ENCODE data around the gene DMRTB1. TPM values are rescaled to one million over a fixed set of nuclear protein-coding genes. Genes with fewer than 3 reads are reported as not detected.

The DMRTB1 gene
- total RNA-seq, 2 donors from 2014 or later, result not detected

- Mint-ChIP-seq H3K36me3 (ENCODE audit: low read depth) (no peaks in the 10 kb centered on the region), H3K4me3 (no peak overlapping the region)
Measured at GRCh38 chr1:53511323-53511932, 52.2 kb downstream of the DMRTB1 start.

DNA sequence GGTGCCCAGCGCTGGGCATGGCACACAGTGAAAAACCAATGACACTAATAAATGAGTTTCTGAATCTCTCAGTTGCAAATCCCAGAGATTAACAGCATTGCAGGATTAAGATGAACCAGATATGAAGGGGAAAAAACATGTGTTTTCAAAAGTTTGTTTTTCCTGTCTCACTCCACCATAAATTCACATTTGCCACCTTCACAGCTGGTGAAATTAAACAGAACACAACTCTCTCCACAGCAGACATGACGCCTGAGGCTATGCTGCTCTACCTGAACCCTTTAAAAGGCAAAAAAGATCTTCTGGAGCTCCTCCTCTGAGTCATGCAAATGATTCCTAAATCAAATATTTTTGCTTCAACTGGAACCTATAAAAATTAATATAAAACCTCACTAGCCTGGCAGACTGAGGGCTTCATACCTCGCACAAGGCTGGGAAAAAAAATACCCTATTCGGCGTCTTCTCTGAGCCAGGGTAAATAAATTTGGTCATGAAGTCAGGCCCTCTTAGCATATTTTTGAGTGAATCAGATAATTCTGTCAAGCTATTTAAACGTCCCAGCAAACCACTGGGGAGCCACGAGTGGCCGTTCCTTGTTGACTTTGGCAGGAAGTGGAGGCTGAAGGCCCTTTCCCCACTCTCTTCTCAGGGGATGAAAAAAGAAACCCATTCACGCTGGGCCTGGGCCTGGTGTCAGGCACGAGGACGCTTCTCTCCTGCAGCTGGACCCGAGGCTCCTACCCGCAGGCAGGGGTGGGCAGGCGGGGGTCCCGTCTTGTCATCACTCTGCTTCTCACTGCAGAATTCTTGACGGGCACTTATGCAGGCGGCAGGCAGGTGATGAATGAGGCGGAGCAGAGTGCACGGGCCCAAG, 53.0 kb downstream of the DMRTB1 start:
- Mint-ChIP-seq H3K4me3 (no peak overlapping the region), H3K9me3 (no peaks in the 10 kb centered on the region), H3K27me3 (peaks cover 4% of the 10 kb centered on the region), H3K4me1 (no peaks in the 10 kb centered on the region), H3K27ac (no peak overlapping the region), H3K36me3 (ENCODE audit: low read depth) (no peaks in the 10 kb centered on the region)
- no peak for ATAC-seq (replicated peaks)

More at GRCh38 chr1:53511323-53511932, 52.2 kb downstream of the DMRTB1 start:
- H3K27me3 Mint-ChIP-seq, result peaks cover 4% of the 10 kb centered on the region
- H3K9me3 Mint-ChIP-seq, result no peaks in the 10 kb centered on the region
- no peaks in the 10 kb centered on the region for H3K4me1 Mint-ChIP-seq
- no peak for ATAC-seq (replicated peaks)
- H3K27ac Mint-ChIP-seq, result no peak overlapping the region

GRCh38 chr1:53512807-53513755, 53.9 kb downstream of the DMRTB1 start:
- H3K4me1 Mint-ChIP-seq, result no peaks in the 10 kb centered on the region
- no peak overlapping the region for H3K4me3 Mint-ChIP-seq
- no peaks in the 10 kb centered on the region for H3K36me3 Mint-ChIP-seq (ENCODE audit: low read depth)
- no peaks in the 10 kb centered on the region for H3K9me3 Mint-ChIP-seq
- H3K27me3 Mint-ChIP-seq, result peaks cover 4% of the 10 kb centered on the region
- ATAC-seq (replicated peaks), result no peak
- H3K27ac Mint-ChIP-seq, result peak overlapping the region; percentile 31

DNA sequence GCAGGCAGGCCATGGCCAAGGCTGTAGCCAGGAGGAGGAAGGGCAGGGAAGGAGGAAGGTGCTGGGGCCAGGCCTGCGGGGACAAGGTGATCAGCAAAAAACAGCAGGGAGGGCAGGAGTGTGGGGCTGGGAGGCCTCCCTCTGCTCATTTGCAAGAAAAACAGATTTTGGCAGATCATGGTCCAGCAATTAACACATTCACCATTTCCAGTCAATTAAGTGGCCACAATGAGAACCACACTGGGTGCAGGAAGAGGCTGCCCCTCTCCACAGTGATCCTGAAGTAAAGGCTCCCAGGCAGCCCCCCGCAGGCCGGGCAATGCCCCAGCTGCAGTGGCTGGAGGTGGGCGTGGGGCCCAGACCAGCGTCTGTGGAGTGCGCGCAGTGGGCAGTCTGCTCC, 54.6 kb downstream of the DMRTB1 start:
- Mint-ChIP-seq H3K4me3 (no peak overlapping the region), H3K36me3 (ENCODE audit: low read depth) (no peaks in the 10 kb centered on the region), H3K27ac (no peak overlapping the region), H3K27me3 (peaks cover 4% of the 10 kb centered on the region), H3K4me1 (no peaks in the 10 kb centered on the region), H3K9me3 (no peaks in the 10 kb centered on the region)
- ATAC-seq (replicated peaks), result no peak

DNA sequence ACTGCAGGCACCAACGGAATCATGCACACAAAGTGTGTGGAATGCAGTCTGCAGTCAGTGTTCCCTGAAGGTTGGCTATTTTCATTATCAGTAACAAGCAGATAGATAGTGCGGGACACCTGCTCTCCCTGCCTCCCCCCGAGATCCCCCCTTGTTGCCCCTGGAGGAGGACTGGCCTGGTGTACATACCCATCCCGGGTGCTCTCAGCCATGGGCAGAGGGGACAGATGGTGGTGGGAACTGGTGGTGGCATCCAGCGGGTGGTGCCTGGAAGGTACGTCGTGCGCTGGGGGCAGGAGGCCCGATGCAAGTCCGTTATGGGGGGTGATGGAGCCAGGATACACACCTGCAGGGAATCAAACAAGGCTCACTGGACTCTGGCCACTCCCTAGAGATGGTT, 55.2 kb downstream of the DMRTB1 start:
- Mint-ChIP-seq H3K36me3 (ENCODE audit: low read depth) (no peaks in the 10 kb centered on the region), H3K27ac (no peak overlapping the region), H3K9me3 (no peaks in the 10 kb centered on the region), H3K4me3 (no peak overlapping the region), H3K27me3 (peaks cover 4% of the 10 kb centered on the region), H3K4me1 (no peaks in the 10 kb centered on the region)
- ATAC-seq (replicated peaks), result no peak

- H3K9me3 Mint-ChIP-seq, result no peaks in the 10 kb centered on the region
- H3K4me3 Mint-ChIP-seq, result no peak overlapping the region
- H3K27ac Mint-ChIP-seq, result no peak overlapping the region
- no peak for ATAC-seq (replicated peaks)
- H3K27me3 Mint-ChIP-seq, result peaks cover 9% of the 10 kb centered on the region
- no peaks in the 10 kb centered on the region for H3K36me3 Mint-ChIP-seq (ENCODE audit: low read depth)
- H3K4me1 Mint-ChIP-seq, result no peaks in the 10 kb centered on the region
Measured at GRCh38 chr1:53516181-53516580, 57.0 kb downstream of the DMRTB1 start.

Other genes with a start within 250 kb of the DMRTB1 start
- gene CZIB, start 238.8 kb upstream of the DMRTB1 start, total RNA-seq, result 10 to 100 TPM; 43.0 to 48.8 TPM
- gene MAGOH, start 220.9 kb upstream of the DMRTB1 start, total RNA-seq, result 10 to 100 TPM; 49.6 to 83.9 TPM
- 10 to 100 TPM; 36.0 to 68.1 TPM for gene LRP8, start 131.3 kb upstream of the DMRTB1 start, total RNA-seq